Stimulated activated effector memory CD8-positive, alpha-beta T cell treated with anti-CD3 and anti-CD28 coated beads, Interleukin-12 subunit alpha, Interleukin-12 subunit beta, amount 100 ng/mL, for 72 hours (primary cell): ENCODE data around the gene CBLC.

Experiments used
- ATAC-seq: fragments of 150-1000 bp; cut with Tn5 transposase; 2 replicates; pipeline ENCODE4 v1.10.0; 2021
- DNase-seq, 2 donors: peaks; one replicate each; pipeline ENCODE4 v3.0.0; 2021 to 2022; ENCODE audit warnings: low spot score in 2 of 2
- H3K27ac Mint-ChIP-seq: one replicate; pipeline ENCODE4 v1.8.0; 2022; ENCODE audit warnings: mild to moderate bottlenecking, mixed read lengths
- H3K36me3 Mint-ChIP-seq: one replicate; pipeline ENCODE4 v1.8.0; 2022; ENCODE audit warnings: mild to moderate bottlenecking, mixed read lengths
- H3K4me1 Mint-ChIP-seq: one replicate; pipeline ENCODE4 v1.8.0; 2022; ENCODE audit warnings: mixed read lengths
- H3K4me3 Mint-ChIP-seq: one replicate; pipeline ENCODE4 v1.8.0; 2022; ENCODE audit warnings: mild to moderate bottlenecking, mixed read lengths
- H3K9me3 Mint-ChIP-seq: one replicate; pipeline ENCODE4 v1.8.0; 2022; ENCODE audit warnings: mixed read lengths

Gene CBLC, protein sequence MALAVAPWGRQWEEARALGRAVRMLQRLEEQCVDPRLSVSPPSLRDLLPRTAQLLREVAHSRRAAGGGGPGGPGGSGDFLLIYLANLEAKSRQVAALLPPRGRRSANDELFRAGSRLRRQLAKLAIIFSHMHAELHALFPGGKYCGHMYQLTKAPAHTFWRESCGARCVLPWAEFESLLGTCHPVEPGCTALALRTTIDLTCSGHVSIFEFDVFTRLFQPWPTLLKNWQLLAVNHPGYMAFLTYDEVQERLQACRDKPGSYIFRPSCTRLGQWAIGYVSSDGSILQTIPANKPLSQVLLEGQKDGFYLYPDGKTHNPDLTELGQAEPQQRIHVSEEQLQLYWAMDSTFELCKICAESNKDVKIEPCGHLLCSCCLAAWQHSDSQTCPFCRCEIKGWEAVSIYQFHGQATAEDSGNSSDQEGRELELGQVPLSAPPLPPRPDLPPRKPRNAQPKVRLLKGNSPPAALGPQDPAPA

DNA sequence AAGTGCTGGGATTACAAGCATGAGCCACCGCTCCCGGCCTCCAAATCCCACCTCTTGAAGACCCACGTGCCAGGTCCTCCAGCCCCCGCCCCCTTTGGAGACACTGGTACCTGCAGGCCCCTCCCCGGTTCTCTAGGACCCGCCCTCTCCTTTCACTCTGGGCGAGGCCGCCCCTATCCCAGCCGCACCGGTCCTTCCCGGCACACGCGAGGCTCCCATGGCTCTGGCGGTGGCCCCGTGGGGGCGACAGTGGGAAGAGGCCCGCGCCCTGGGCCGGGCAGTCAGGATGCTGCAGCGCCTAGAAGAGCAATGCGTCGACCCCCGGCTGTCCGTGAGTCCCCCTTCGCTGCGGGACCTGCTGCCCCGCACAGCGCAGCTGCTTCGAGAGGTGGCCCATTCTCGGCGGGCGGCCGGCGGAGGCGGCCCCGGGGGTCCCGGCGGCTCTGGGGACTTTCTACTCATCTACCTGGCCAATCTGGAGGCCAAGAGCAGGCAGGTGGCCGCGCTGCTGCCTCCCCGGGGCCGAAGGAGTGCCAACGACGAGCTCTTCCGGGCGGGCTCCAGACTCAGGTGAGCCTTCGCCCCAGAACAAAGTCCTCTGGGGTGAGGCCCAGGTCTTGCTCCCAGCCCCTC is at the start of gene CBLC:
CBLC (plus strand) TSS at position 176 of the 633 bp plus-strand sequence; CDS start at position 218, 42 bp downstream.
- no peaks in the 10 kb centered on the region for H3K4me1 Mint-ChIP-seq
- no peak for DNase-seq
- ATAC-seq = no peak
- H3K4me3 Mint-ChIP-seq = no peak within 1 kb of the TSS
- no peaks in the 10 kb centered on the region for H3K9me3 Mint-ChIP-seq
- peak within 1 kb of the TSS; percentile 26 for H3K27ac Mint-ChIP-seq
- H3K36me3 Mint-ChIP-seq = no peaks in the 10 kb centered on the region

DNA sequence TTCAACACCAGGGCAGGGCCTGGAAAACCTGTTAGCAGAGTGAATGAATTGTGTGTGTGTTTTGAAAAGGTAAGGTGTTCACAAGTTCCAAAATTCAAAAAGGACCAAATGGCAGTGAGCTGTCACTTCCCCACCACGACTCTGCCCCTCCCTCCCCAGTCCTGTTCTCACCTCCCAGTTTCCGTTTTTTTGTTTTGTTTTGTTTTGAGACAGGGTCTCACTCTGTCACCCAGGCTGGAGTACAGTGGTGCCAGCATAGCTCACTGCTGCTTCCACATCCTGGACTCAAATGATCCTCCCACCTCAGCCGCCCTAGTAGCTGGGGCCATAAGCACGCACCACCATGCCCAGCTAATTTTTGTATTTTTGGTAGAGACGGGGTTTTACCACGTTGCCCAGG is 49.5 kb upstream of the CBLC start:
- DNase-seq (no peak), ATAC-seq (peak; percentile 2)
- Mint-ChIP-seq H3K36me3 (no peaks in the 10 kb centered on the region), H3K9me3 (no peaks in the 10 kb centered on the region), H3K4me1 (peaks cover 25% of the 10 kb centered on the region), H3K4me3 (peak overlapping the region; percentile 1), H3K27ac (peak overlapping the region; percentile 40)

DNA sequence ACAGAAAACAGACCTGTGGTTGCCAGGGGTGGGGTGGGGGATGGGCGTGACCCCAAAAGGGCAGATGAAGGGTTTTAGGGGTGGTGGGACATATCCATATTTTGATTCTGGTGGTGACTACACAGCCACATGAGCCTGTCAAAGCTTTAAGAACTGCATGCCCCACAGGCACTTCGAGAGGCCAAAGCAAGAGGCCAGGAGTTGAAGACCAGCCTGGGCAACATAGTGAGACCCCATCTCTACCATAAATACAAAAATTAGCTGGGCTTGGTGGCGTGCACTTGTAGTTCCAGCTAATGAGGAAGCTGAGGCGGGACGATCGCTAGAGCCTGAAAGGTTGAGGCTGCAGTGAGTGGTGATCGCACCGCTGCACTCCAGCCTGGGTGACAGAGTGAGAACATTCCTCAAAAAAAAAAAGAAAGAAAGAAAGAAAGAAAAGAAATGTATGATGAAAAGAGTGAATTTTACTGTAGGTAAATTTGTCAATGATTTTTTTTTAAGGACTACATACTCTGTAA is 48.1 kb upstream of the CBLC start:
- Mint-ChIP-seq H3K4me3 (no peak overlapping the region), H3K27ac (no peak overlapping the region)
- DNase-seq = no peak

DNA sequence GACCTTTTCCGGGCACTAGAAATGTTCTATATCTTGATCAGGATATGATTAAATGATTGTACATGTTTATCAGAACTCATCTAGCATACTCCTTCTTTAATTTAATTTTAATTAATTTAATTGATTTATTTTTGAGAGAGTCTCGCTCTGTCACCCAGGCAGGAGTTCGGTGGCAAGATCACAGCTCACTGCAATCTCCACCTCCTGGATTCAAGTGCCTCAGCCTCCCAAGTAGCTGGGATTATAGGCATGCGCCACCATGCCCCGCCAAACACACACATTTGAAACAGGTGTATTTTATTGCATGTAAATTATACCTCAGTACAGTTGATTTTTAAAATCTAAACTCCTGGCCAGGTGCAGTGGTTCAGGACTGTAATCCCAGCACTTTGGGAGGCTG is 46.6 kb upstream of the CBLC start:
- Mint-ChIP-seq H3K9me3 (no peaks in the 10 kb centered on the region), H3K4me3 (no peak overlapping the region), H3K4me1 (peaks cover 18% of the 10 kb centered on the region), H3K36me3 (no peaks in the 10 kb centered on the region), H3K27ac (no peak overlapping the region)
- no peak for ATAC-seq
- no peak for DNase-seq

More for the DNA sequence above, 48.1 kb upstream of the CBLC start:
- Mint-ChIP-seq H3K9me3 (no peaks in the 10 kb centered on the region), H3K36me3 (no peaks in the 10 kb centered on the region), H3K4me1 (peaks cover 13% of the 10 kb centered on the region)
- no peak for ATAC-seq

DNA sequence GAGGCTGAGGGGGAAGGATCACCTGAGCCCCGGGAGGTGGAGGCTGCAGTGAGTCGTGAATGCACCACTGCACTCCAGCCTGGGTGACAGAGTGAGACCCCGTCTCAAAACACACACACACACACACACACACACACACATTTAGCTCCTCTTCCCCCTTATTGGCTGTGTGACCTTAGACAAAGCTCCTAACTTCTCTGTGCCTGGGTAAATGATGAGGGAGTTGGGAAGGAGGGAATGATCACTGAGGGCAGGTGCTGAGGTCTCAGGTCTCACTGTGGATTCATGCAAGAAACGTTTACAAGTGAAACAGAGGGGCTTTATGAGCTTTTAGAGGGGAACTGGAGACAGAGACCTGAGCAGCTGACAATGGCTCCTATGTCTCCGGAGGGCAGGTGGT is 46.1 kb upstream of the CBLC start:
- ATAC-seq = no peak
- no peak overlapping the region for H3K27ac Mint-ChIP-seq
- H3K9me3 Mint-ChIP-seq = no peaks in the 10 kb centered on the region
- no peak for DNase-seq
- H3K36me3 Mint-ChIP-seq = no peaks in the 10 kb centered on the region
- peaks cover 18% of the 10 kb centered on the region for H3K4me1 Mint-ChIP-seq
- H3K4me3 Mint-ChIP-seq = no peak overlapping the region

DNA sequence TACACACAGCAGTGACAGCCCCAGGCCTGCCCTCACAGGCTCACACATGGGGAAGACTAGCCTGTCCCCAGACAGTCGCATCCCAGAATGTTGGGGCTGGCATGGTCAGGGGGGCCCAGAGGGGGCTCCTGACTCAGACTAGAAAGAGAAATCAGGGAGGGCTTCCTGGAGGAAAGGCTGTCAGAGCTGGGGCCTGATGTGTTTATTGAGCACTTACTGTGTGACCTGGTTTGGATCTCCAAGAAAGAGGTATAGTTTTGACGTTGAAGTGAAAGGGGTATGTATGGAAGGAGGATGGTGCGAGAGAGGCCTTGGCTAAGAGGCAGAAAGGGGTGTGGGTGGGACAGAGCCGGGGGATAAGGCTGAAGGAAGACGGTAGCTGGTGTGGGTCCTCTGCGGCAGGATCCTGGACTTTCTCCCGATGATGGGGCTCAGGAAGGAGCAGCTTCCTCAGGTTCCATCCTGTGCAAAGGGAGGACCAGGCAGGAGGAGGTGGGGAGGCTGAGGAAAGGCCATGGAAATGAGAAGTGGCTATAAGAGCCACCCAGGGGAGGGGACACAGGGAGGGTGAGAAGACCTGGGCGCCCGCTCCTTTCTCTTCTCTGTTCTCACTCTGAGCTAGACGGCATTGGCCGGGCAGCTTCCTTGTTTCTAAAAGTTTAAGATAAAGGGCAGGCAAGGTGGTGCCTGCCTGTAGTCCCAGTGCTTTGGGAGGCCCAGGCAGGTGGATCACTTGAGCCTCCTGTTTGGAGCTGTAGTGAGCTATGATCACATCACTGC is 45.3 kb upstream of the CBLC start:
- DNase-seq (no peak), ATAC-seq (no peak)
- Mint-ChIP-seq H3K27ac (peak overlapping the region; percentile 29), H3K36me3 (no peaks in the 10 kb centered on the region), H3K4me3 (no peak overlapping the region), H3K4me1 (peaks cover 24% of the 10 kb centered on the region), H3K9me3 (no peaks in the 10 kb centered on the region)

DNA sequence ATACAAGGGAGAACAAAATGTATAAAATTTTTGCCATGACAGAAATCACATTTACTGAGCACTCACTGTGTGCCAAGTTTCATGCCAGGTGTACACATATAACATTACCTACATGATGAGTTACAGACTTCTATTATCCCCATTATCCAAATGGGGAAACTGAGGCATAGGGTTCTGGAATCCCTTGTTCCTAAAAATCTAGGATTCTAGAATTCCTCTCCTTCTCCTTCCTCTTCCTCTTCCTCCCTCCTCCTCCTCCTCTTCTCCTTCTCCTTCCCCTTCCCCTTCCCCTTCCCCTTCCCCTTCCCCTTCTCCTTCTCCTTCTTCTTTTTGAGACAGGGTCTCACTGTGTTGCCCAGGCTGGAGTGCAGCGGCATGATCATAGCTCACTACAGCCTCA is 43.3 kb upstream of the CBLC start:
- H3K9me3 Mint-ChIP-seq = no peaks in the 10 kb centered on the region
- no peak overlapping the region for H3K4me3 Mint-ChIP-seq
- peaks cover 26% of the 10 kb centered on the region for H3K4me1 Mint-ChIP-seq
- DNase-seq = no peak
- ATAC-seq = no peak
- H3K36me3 Mint-ChIP-seq = peaks cover 6% of the 10 kb centered on the region
- H3K27ac Mint-ChIP-seq = peak overlapping the region; percentile 40

DNA sequence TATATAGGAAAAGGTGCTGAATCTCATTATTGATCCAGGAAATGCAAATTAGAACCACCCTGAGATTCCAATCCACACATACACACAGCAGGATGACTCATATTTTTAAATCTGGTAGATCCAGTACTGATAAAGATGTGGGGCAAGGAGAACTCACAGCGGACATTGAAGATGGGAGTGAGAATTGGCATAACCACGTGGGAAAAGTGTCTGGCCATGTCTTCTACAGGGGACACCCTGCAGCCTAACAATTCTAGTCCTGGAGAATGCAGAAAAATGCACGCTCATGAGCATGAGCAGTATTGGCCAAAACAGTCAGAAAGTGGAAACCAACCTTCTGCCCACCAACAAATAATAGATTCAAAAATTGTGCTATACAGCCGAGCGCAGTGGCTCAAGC is 42.7 kb upstream of the CBLC start:
- H3K4me1 Mint-ChIP-seq = peaks cover 26% of the 10 kb centered on the region
- no peak for ATAC-seq
- no peak for DNase-seq
- peaks cover 6% of the 10 kb centered on the region for H3K36me3 Mint-ChIP-seq
- peak overlapping the region; percentile 40 for H3K27ac Mint-ChIP-seq
- no peak overlapping the region for H3K4me3 Mint-ChIP-seq
- no peaks in the 10 kb centered on the region for H3K9me3 Mint-ChIP-seq

DNA sequence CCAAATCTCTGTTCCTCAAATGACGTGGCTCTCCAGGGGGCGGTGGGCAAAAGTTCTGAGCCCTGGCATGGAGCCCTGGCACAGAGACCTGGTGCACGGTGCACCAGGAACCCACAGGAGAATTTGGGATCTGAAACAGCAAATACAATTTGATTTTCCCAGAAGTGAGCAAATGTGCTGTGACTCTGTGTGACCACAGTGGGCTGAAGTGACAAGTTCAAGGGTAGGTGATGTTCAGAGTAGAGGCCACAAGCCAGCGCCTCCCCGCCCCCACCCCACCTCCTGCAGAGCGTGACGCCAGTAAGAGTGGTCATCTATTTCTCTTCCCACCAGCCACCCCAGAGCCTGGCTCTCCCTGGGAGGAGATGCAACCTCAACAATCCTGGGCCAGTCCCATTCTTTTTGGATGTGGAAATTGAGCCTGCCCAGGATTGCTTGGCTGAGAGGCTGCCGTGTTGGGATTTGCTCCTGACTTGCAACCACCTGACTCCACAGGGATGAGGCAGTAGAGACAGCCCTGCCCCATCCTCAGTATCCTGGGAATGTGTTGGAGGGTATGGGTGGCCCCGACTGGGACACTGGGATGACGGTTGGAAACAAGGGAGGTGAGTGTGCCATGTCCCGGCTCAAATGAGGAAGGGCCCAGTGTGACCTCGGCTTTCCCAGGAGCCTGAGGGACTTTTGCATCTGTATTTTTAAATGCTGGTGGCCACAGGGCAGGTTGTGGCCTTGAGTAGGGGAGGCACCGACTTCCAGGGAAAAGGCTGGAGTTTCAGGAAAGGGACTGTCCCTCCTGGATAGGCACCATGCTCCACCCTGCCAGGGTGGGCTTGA is 40.2 kb upstream of the CBLC start:
- Mint-ChIP-seq H3K36me3 (peaks cover 11% of the 10 kb centered on the region), H3K9me3 (no peaks in the 10 kb centered on the region), H3K4me1 (peaks cover 36% of the 10 kb centered on the region), H3K4me3 (peak overlapping the region; percentile 21), H3K27ac (peak overlapping the region; percentile 56)
- ATAC-seq (peak; percentile 79), DNase-seq (no peak)

DNA sequence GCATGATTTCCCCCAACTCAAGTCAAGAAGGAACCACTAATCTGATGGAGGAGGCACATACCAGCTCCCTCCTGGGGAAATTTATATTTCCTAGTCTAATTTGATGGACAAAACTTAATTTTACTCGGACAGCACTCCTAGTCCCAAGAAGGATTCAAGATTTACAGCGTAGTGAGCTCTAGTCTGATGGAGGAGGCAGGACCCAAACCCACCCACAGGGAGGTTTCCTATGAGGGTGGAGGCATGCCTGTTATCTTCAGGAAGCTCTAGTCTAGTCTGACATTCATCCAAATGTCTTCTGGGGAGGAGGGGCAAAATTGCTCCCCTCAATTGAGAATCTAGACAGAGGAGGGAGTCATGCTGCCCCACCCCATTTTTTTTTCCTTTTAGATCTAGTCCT is 39.6 kb upstream of the CBLC start:
- no peak overlapping the region for H3K27ac Mint-ChIP-seq
- ATAC-seq = no peak
- H3K4me1 Mint-ChIP-seq = peaks cover 43% of the 10 kb centered on the region

DNA sequence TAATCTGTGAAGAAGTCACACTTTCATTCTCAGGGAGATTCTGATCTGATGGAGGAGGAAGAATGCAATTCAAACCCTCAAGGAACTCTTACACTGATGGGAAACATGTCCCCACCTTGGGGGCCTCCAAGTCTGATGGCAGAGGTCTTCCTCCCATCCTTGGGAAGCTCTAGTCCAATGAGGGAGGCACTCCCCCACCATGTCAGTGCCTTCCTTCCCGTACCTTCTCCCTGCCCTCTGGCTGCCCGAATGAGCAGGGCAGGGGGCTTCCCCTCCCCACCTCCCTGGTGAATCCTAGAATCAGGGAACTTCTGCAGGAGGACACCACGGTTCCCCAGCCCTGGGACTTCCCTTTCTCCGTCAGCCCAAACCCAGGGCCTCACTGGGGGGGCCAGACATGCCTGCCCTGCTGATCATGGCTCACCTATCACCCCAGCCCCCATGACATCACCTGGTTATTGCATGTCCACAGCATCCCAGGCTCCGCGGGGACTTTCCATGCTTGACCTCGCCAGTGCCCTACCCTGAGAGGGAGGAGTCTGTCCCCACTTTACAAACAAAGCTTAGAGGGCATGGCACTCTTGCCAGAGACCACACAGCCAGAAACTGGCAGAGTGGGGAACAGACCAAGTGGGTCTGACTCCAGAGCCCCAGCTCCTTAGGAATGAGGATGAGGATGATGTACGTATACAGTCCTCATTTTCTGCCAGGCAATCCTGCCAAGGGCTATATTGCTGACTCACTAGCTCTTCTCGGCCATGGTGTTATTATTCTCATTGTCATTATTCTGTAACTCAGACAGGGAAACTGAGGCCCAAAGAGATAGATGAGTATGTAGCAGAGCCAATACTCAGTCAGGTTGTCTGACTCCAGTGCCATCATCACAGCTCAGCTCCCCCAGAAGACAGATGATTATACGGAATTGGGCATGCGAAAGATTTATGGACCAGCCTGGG is 38.8 kb upstream of the CBLC start:
- Mint-ChIP-seq H3K4me1 (peaks cover 44% of the 10 kb centered on the region), H3K27ac (peak overlapping the region; percentile 40), H3K9me3 (no peaks in the 10 kb centered on the region), H3K4me3 (no peak overlapping the region), H3K36me3 (peaks cover 12% of the 10 kb centered on the region)
- DNase-seq (no peak), ATAC-seq (no peak)

More for the DNA sequence above, 39.6 kb upstream of the CBLC start:
- H3K9me3 Mint-ChIP-seq = no peaks in the 10 kb centered on the region
- H3K36me3 Mint-ChIP-seq = peaks cover 12% of the 10 kb centered on the region
- DNase-seq = no peak
- H3K4me3 Mint-ChIP-seq = no peak overlapping the region

DNA sequence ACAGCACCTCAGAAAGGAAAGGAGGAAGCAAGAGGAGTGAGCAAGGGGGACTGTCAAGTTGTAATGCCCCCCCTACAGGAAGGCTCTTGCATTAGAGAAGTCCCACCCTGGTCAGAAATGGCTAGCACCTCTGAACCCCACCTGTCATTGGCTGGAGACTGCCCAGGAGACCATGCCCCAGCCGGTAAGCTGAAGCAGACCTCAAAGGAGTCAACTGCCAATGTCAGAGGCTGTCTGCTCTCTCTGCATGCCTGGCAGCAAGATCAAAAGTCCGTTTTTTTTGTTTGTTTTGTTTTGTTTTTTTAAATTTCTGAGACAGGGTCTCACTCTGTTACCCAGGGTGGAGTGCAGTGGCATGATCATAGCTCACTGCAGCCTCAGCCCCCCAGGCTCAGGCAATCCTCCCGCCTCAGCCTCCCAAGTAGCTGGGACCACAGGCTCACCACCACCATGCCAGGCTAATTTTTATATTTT is 37.3 kb upstream of the CBLC start:
- Mint-ChIP-seq H3K9me3 (no peaks in the 10 kb centered on the region), H3K4me3 (no peak overlapping the region), H3K36me3 (peaks cover 12% of the 10 kb centered on the region), H3K27ac (no peak overlapping the region), H3K4me1 (peaks cover 38% of the 10 kb centered on the region)
- ATAC-seq (no peak), DNase-seq (no peak)

DNA sequence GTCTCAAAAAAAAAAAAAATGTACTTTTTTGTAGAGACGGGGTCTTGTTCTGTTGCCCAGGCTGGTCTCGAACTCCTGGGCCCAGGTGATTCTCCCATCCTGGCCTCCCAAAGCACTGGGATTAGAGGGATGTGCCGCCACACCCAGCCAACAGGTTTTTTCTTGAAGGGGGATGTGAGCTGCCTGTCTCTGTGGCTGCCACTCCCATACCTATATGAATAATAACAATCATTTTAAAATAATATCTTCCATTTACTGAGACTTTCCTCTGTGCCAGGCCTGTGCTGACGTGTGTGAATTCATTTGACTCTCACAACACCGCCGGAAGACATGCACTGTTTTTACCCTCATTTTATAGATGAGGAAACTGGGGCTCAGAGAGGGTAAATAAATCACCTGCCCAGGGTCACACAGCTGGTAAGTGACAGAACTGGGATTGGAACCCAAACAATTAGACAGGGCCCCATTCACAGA is 36.4 kb upstream of the CBLC start:
- DNase-seq (no peak), ATAC-seq (peak; percentile 23)
- Mint-ChIP-seq H3K27ac (peak overlapping the region; percentile 52), H3K36me3 (peaks cover 12% of the 10 kb centered on the region), H3K9me3 (no peaks in the 10 kb centered on the region), H3K4me1 (peaks cover 47% of the 10 kb centered on the region), H3K4me3 (no peak overlapping the region)
